ENCODE results near the gene LIN37.

Gene LIN37

GRCh38 chr19:35751839-35752745 is 3.7 kb downstream of the LIN37 start:
- no peak for DNase-seq (ENCODE audit: low read depth in 1 of 2, low spot score in 1 of 2)

GRCh38 chr19:35752746-35753350 is 4.5 kb downstream of the LIN37 start:
- DNase-seq (ENCODE audit: low read depth in 1 of 2, low spot score in 1 of 2) = no peak

GRCh38 chr19:35753634-35754369 is 5.4 kb downstream of the LIN37 start:
- no peak for DNase-seq (ENCODE audit: low read depth in 1 of 2, low spot score in 1 of 2)

- no peak for DNase-seq (ENCODE audit: low read depth in 1 of 2, low spot score in 1 of 2)
These were observed 6.2 kb downstream of the LIN37 start for GRCh38 chr19:35754370-35755130.

- DNase-seq (ENCODE audit: low read depth in 1 of 2, low spot score in 1 of 2) = no peak
These were observed 6.8 kb downstream of the LIN37 start for GRCh38 chr19:35755131-35755549.

GRCh38 chr19:35755550-35756376 is 7.4 kb downstream of the LIN37 start:
- peak in 1 of 2 donors; percentile 50 for DNase-seq (ENCODE audit: low read depth in 1 of 2, low spot score in 1 of 2)

- DNase-seq (ENCODE audit: low read depth in 1 of 2, low spot score in 1 of 2) = no peak
These were observed 8.2 kb downstream of the LIN37 start, which contains the start of gene HSPB6 for GRCh38 chr19:35756377-35757230. TSS of gene HSPB6 (minus strand) at chr19:35757029. CDS start at chr19:35757008, 21 bp downstream.

GRCh38 chr19:35757231-35757748 is 8.9 kb downstream of the LIN37 start:
- no peak for DNase-seq (ENCODE audit: low read depth in 1 of 2, low spot score in 1 of 2)

GRCh38 chr19:35757749-35758608 is 9.6 kb downstream of the LIN37 start, which contains the start of gene PROSER3:
TSS of gene PROSER3 (plus strand) at chr19:35758176. CDS start at chr19:35758216, 40 bp downstream.
- peak; percentile 95 to 97 for DNase-seq (ENCODE audit: low read depth in 1 of 2, low spot score in 1 of 2)

- DNase-seq (ENCODE audit: low read depth in 1 of 2, low spot score in 1 of 2) = no peak
These were observed 11.3 kb downstream of the LIN37 start for GRCh38 chr19:35759697-35760096.

- DNase-seq (ENCODE audit: low read depth in 1 of 2, low spot score in 1 of 2) = no peak
These were observed 12.5 kb downstream of the LIN37 start for GRCh38 chr19:35760711-35761349.

- DNase-seq (ENCODE audit: low read depth in 1 of 2, low spot score in 1 of 2) = no peak
These were observed 16.3 kb downstream of the LIN37 start for GRCh38 chr19:35764432-35765315.

- no peak for DNase-seq (ENCODE audit: low read depth in 1 of 2, low spot score in 1 of 2)
These were observed 18.3 kb downstream of the LIN37 start for GRCh38 chr19:35766571-35767104.

GRCh38 chr19:35767288-35768081 is 19.1 kb downstream of the LIN37 start:
- no peak for DNase-seq (ENCODE audit: low read depth in 1 of 2, low spot score in 1 of 2)

- DNase-seq (ENCODE audit: low read depth in 1 of 2, low spot score in 1 of 2) = no peak
These were observed 19.7 kb downstream of the LIN37 start for GRCh38 chr19:35768082-35768421.

Data from activated T-helper 1 cell treated with anti-CD3 and anti-CD28 coated beads, Interleukin-2, amount 50 U/mL, for 16 hours (primary cell).